CD14-positive monocyte (primary cell): Measurements from ENCODE around the gene CACNB4. TPM values are rescaled to one million over a fixed set of nuclear protein-coding genes. Genes with fewer than 3 reads are reported as not detected.
A peak's percentile ranks its signal among the peaks of the same experiment; 100 is the strongest.

Source experiments
- DNase-seq, 3 donors: peaks; one replicate each; pipeline ENCODE4 v3.0.0-alpha.2; 2011 to 2022
- H2AFZ ChIP-seq: 2 replicates; pipeline ENCODE4 v1.6.0; 2012; ENCODE audit warnings: mild to moderate bottlenecking, low read depth, low read length, inconsistent platforms; ENCODE audit not compliant: insufficient read depth, poor library complexity, severe bottlenecking
- H3K27ac ChIP-seq, 2 donors: 1 replicate in 1 of 2; 2 replicates in 1 of 2; pipeline ENCODE4 v1.5.1; 2012 to 2013; ENCODE audit warnings: low read length in 2 of 2, control low read depth in 1 of 2, inconsistent platforms in 1 of 2, low read depth in 1 of 2, mild to moderate bottlenecking in 1 of 2
- H3K27me3 ChIP-seq, 2 donors: one replicate each; pipeline versions ENCODE4 v1.6.0 to v1.6.1; 2011 to 2013; ENCODE audit warnings: low read length in 2 of 2; ENCODE audit not compliant: control insufficient read depth in 2 of 2, insufficient read depth in 2 of 2
- H3K36me3 ChIP-seq, 2 donors: replicated peaks in 1 of 2; 1 replicate in 1 of 2; 2 replicates in 1 of 2; pipeline versions ENCODE4 v1.5.1 to v1.6.1; 2012 to 2013; ENCODE audit warnings: low read length in 2 of 2, control low read depth in 1 of 2, inconsistent platforms in 1 of 2, mild to moderate bottlenecking in 1 of 2; ENCODE audit not compliant: insufficient read depth in 2 of 2, control insufficient read depth in 1 of 2
- H3K4me1 ChIP-seq, 2 donors: 1 replicate in 1 of 2; 2 replicates in 1 of 2; pipeline versions ENCODE4 v1.5.1 to v1.6.1; 2012 to 2013; ENCODE audit warnings: low read length in 2 of 2, control low read depth in 1 of 2, inconsistent platforms in 1 of 2, mild to moderate bottlenecking in 1 of 2, moderate library complexity in 1 of 2; ENCODE audit not compliant: insufficient read depth in 2 of 2, control insufficient read depth in 1 of 2
- H3K4me2 ChIP-seq: replicated peaks from 2 replicates; pipeline ENCODE3; 2012; ENCODE audit warnings: low read length, moderate library complexity, mild to moderate bottlenecking; ENCODE audit not compliant: poor library complexity, severe bottlenecking; ENCODE audit errors: extremely low read depth
- H3K4me3 ChIP-seq, 3 experiments: fragments of 200-600 bp in 1 of 3; sonication (generic) in 1 of 3; replicated peaks in 1 of 3; 1 replicate in 2 of 3; 2 replicates in 1 of 3; pipeline ENCODE4 v1.5.1; 2011 to 2013; ENCODE audit warnings: low read length in 3 of 3, mild to moderate bottlenecking in 3 of 3, control low read depth in 2 of 3, low read depth in 2 of 3, inconsistent platforms in 1 of 3, moderate library complexity in 1 of 3
- H3K79me2 ChIP-seq: 2 replicates; pipeline ENCODE4 v1.6.0; 2012; ENCODE audit warnings: mild to moderate bottlenecking, control low read depth, inconsistent platforms, low read length, moderate library complexity; ENCODE audit not compliant: insufficient read depth
- H3K9ac ChIP-seq: 2 replicates; pipeline ENCODE4 v1.6.0; 2017; ENCODE audit warnings: low read length, mild to moderate bottlenecking; ENCODE audit not compliant: insufficient read depth, poor library complexity, severe bottlenecking
- H3K9me3 ChIP-seq, 2 donors: replicated peaks in 1 of 2; 1 replicate in 1 of 2; 2 replicates in 1 of 2; pipeline versions ENCODE4 v1.5.1 to v1.6.1; 2012 to 2013; ENCODE audit warnings: low read length in 2 of 2, control low read depth in 1 of 2; ENCODE audit not compliant: control insufficient read depth in 1 of 2, insufficient read depth in 1 of 2
- H4K20me1 ChIP-seq: 2 replicates; pipeline ENCODE4 v1.6.0; 2012; ENCODE audit warnings: mild to moderate bottlenecking, low read length, control low read depth, moderate library complexity; ENCODE audit not compliant: insufficient read depth
- H3K27ac Mint-ChIP-seq, 7 donors: one replicate each; pipeline ENCODE4 v1.8.0; 2020; ENCODE audit warnings: mild to moderate bottlenecking in 7 of 7, mixed read lengths in 7 of 7, moderate library complexity in 6 of 7, inconsistent platforms in 2 of 7
- H3K27me3 Mint-ChIP-seq, 3 donors: one replicate each; pipeline ENCODE4 v1.8.0; 2021 to 2022; ENCODE audit warnings: low read depth in 3 of 3, mild to moderate bottlenecking in 3 of 3, mixed read lengths in 3 of 3, moderate library complexity in 3 of 3, inconsistent platforms in 1 of 3
- H3K36me3 Mint-ChIP-seq, 2 donors: one replicate each; pipeline ENCODE4 v1.8.0; 2020; ENCODE audit warnings: mixed read lengths in 2 of 2, inconsistent platforms in 1 of 2, mild to moderate bottlenecking in 1 of 2
- H3K4me1 Mint-ChIP-seq: one replicate; pipeline ENCODE4 v1.8.0; 2020; ENCODE audit warnings: mild to moderate bottlenecking, mixed read lengths
- H3K4me3 Mint-ChIP-seq, 2 donors: one replicate each; pipeline ENCODE4 v1.8.0; 2020; ENCODE audit warnings: mild to moderate bottlenecking in 2 of 2, mixed read lengths in 2 of 2, moderate library complexity in 1 of 2
- H3K9me3 Mint-ChIP-seq, 7 donors: one replicate each; pipeline ENCODE4 v1.8.0; 2020 to 2022; ENCODE audit warnings: mixed read lengths in 7 of 7, mild to moderate bottlenecking in 6 of 7, moderate library complexity in 6 of 7, inconsistent platforms in 2 of 7
- WGBS: methylation state at CpG from one replicate; pipeline ENCODE4 v1.1.5; 2013; ENCODE audit warnings: missing lambda C conversion rate; ENCODE audit not compliant: insufficient coverage; 5-methylcytosine and 5-hydroxymethylcytosine counted together
- intact Hi-C, 2 donors: fragments of 100-400 bp; cut with micrococcal nuclease; formaldehyde crosslinking; loops; one replicate each; pipeline versions ENCODE4 v1.15.0 to v1.15.1; 2023
- polyA plus RNA-seq, 3 donors: library from polyadenylated mRNA; depleted of rRNA in 1 of 3; unstranded in 2 of 3; stranded (reverse) in 1 of 3; fragments of 300-500 nt in 2 of 3; fragments of >200 nt in 1 of 3; fragmentation: Illumina TruSeq in 2 of 3; gene quantifications; 1 replicate in 2 of 3; 2 replicates in 1 of 3; pipeline ENCODE4 v1.2.3, GENCODE V29; 2012 to 2021
- TF ChIP-seq, protein P1 (sequence below): fragments of 200-600 bp; IDR thresholded peaks from one replicate; pipeline ENCODE4 v1.8.0; 2022; ENCODE audit warnings: antibody characterized with exemption, mild to moderate bottlenecking

Gene CACNB4
- polyA plus RNA-seq, 3 donors: 0.44 to 1.9 (median 1.1) TPM

DNA sequence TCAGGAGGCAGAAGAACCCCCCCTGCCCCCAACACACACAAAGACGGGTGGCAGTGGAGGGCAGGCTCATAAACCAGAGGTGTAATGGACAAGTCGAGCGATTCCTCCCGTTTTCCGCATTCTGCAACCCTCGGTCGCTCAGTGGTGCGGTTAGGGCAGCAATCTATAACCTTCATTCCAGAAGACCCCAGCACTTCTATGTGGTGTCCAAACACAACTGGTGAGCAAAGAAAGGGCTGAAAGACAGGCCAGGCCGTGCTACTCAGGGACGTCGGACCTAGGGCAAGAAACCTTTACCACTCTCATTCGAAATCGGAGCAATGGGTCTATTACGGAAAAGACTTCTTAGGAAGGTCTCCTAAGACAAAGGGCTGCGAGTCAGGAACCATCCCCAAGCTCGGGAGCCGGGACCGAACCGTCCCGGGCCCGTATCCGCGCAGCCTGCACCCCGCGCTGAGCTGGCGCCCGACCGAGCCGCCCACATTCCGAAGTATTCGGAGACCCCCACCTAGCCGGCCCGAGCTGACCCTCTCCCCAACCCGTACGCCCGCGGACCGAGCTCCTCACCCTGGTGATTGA, 271.2 kb downstream of the CACNB4 start:
- peak overlapping the region; percentile 95 for H2AFZ ChIP-seq
- peak overlapping the region; percentile 50 to 93 for H3K27ac ChIP-seq
- no peaks in the 10 kb centered on the region for H3K9me3 ChIP-seq
- peaks cover 31% of the 10 kb centered on the region for H4K20me1 ChIP-seq
- peaks cover 3 to 4% of the 10 kb centered on the region in 2 donors for H3K36me3 ChIP-seq
- Mint-ChIP-seq H3K4me3 (peak overlapping the region; percentile 96 to 98), H3K27me3 (no peaks in the 10 kb centered on the region), H3K4me1 (peaks cover 49% of the 10 kb centered on the region), H3K9me3 (no peaks in the 10 kb centered on the region), H3K27ac (peak overlapping the region; percentile 81 to 95 (median 89)), H3K36me3 (peaks cover 2 to 7% of the 10 kb centered on the region in 2 donors)
- peaks cover 56% of the 10 kb centered on the region for H3K79me2 ChIP-seq
- WGBS: 1% methylated on average over 33 of the region's 38 CpGs
- TF ChIP-seq, protein P1, sequence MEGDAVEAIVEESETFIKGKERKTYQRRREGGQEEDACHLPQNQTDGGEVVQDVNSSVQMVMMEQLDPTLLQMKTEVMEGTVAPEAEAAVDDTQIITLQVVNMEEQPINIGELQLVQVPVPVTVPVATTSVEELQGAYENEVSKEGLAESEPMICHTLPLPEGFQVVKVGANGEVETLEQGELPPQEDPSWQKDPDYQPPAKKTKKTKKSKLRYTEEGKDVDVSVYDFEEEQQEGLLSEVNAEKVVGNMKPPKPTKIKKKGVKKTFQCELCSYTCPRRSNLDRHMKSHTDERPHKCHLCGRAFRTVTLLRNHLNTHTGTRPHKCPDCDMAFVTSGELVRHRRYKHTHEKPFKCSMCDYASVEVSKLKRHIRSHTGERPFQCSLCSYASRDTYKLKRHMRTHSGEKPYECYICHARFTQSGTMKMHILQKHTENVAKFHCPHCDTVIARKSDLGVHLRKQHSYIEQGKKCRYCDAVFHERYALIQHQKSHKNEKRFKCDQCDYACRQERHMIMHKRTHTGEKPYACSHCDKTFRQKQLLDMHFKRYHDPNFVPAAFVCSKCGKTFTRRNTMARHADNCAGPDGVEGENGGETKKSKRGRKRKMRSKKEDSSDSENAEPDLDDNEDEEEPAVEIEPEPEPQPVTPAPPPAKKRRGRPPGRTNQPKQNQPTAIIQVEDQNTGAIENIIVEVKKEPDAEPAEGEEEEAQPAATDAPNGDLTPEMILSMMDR: no peak
- no peaks in the 10 kb centered on the region for H3K27me3 ChIP-seq
- intact Hi-C loops: loop anchor here (5.0 to 10.0 kb wide), 3 partner anchors 60 to 890 kb away; partner anchors contain the start of genes ARL6IP6 (in 1 of the 2) and PRPF40A (in 1 of the 2)
- peak overlapping the region; percentile 94 for H3K4me2 ChIP-seq
- peak in 2 of 3 donors; percentile 19 for DNase-seq
- H3K4me1 ChIP-seq: peaks cover 22 to 23% of the 10 kb centered on the region in 2 donors
- peak overlapping the region; percentile 94 to 98 (median 95) for H3K4me3 ChIP-seq
- H3K9ac ChIP-seq: peak overlapping the region; percentile 94

GRCh38 chr2:151826737-151827157, 272.1 kb downstream of the CACNB4 start:
- H3K27ac Mint-ChIP-seq: peak overlapping the region in 4 of 7 donors; percentile 61 to 85 (median 68)
- H3K27me3 ChIP-seq: no peaks in the 10 kb centered on the region
- TF ChIP-seq, protein P1: no peak
- H3K9me3 Mint-ChIP-seq: no peaks in the 10 kb centered on the region
- peak overlapping the region; percentile 94 to 98 (median 95) for H3K4me3 ChIP-seq
- no peaks in the 10 kb centered on the region for H3K9me3 ChIP-seq
- peak overlapping the region; percentile 96 to 98 for H3K4me3 Mint-ChIP-seq
- no CpG with 5 or more reads among the region's 6 CpGs for WGBS
- H3K9ac ChIP-seq: peak overlapping the region; percentile 94
- H3K4me1 ChIP-seq: peaks cover 22 to 23% of the 10 kb centered on the region in 2 donors
- H3K79me2 ChIP-seq: peaks cover 64% of the 10 kb centered on the region
- peaks cover 5 to 10% of the 10 kb centered on the region in 2 donors for H3K36me3 Mint-ChIP-seq
- H2AFZ ChIP-seq: peak overlapping the region; percentile 95
- H3K27ac ChIP-seq: peak overlapping the region in 1 of 2 donors; percentile 93
- peaks cover 41% of the 10 kb centered on the region for H4K20me1 ChIP-seq
- peaks cover 50% of the 10 kb centered on the region for H3K4me1 Mint-ChIP-seq
- peaks cover 3 to 4% of the 10 kb centered on the region in 2 donors for H3K36me3 ChIP-seq
- DNase-seq: peak; percentile 6 to 9 (median 8)
- H3K4me2 ChIP-seq: peak overlapping the region; percentile 94
- H3K27me3 Mint-ChIP-seq: no peaks in the 10 kb centered on the region
- intact Hi-C loops: loop anchor here (5.0 to 10.0 kb wide), 3 partner anchors 61 to 891 kb away; partner anchors contain the start of genes ARL6IP6 (in 1 of the 2) and PRPF40A (in 1 of the 2)
